Neuronal stem cell (in vitro differentiated cells): ENCODE data around the gene SLC25A30.

Experiments
- DNase-seq: peaks from one replicate; pipeline ENCODE4 v3.0.0-alpha.2; 2013; ENCODE audit warnings: low spot score
- H2AFZ ChIP-seq: one replicate; pipeline ENCODE4 v1.6.1; 2013; ENCODE audit warnings: mild to moderate bottlenecking, low read length, inconsistent platforms
- H2AK5ac ChIP-seq: 2 replicates; pipeline ENCODE4 v1.6.1; 2013; ENCODE audit warnings: low read depth, mild to moderate bottlenecking, inconsistent platforms, low read length, moderate library complexity, mixed read lengths
- H2BK120ac ChIP-seq: 2 replicates; pipeline ENCODE4 v1.6.1; 2013; ENCODE audit warnings: low read depth, mild to moderate bottlenecking, inconsistent platforms, low read length, moderate library complexity, mixed read lengths
- H2BK12ac ChIP-seq: one replicate; pipeline ENCODE4 v1.6.1; 2013; ENCODE audit warnings: low read length, inconsistent platforms
- H2BK15ac ChIP-seq: 2 replicates; pipeline ENCODE4 v1.6.1; 2013; ENCODE audit warnings: mild to moderate bottlenecking, low read length, inconsistent platforms, mixed read lengths
- H2BK5ac ChIP-seq: one replicate; pipeline ENCODE4 v1.6.1; 2013; ENCODE audit warnings: inconsistent platforms, mild to moderate bottlenecking, low read length, moderate library complexity
- H3K14ac ChIP-seq: one replicate; pipeline ENCODE4 v1.6.1; 2013; ENCODE audit warnings: low read length, inconsistent platforms
- H3K18ac ChIP-seq: 2 replicates; pipeline ENCODE4 v1.6.1; 2013; ENCODE audit warnings: low read length, inconsistent platforms
- H3K23ac ChIP-seq: 2 replicates; pipeline ENCODE4 v1.6.1; 2013; ENCODE audit warnings: low read depth, mild to moderate bottlenecking, mixed read lengths, low read length, inconsistent platforms; ENCODE audit not compliant: poor library complexity
- H3K27ac ChIP-seq: replicated peaks from 3 replicates; pipeline ENCODE4 v1.5.1; 2013; ENCODE audit warnings: low read length, inconsistent platforms
- H3K27me3 ChIP-seq, 3 experiments: 2 replicates each; pipeline ENCODE4 v1.6.1; 2013; ENCODE audit warnings: low read length in 3 of 3, mild to moderate bottlenecking in 2 of 3, inconsistent platforms in 1 of 3, low read depth in 1 of 3, mixed read lengths in 1 of 3, moderate library complexity in 1 of 3; ENCODE audit not compliant: control insufficient read depth in 3 of 3, insufficient read depth in 3 of 3
- H3K36me3 ChIP-seq, 2 donors: replicated peaks in 1 of 2; 2 replicates each; pipeline ENCODE4 v1.6.1; 2013; ENCODE audit warnings: low read length in 2 of 2; ENCODE audit not compliant: control insufficient read depth in 2 of 2, insufficient read depth in 2 of 2
- H3K4ac ChIP-seq: 2 replicates; pipeline ENCODE4 v1.6.1; 2013; ENCODE audit warnings: inconsistent platforms, mild to moderate bottlenecking, low read length, moderate library complexity
- H3K4me1 ChIP-seq, 2 donors: 1 replicate in 1 of 2; 2 replicates in 1 of 2; pipeline ENCODE4 v1.6.1; 2013; ENCODE audit warnings: low read length in 2 of 2, low read depth in 1 of 2; ENCODE audit not compliant: control insufficient read depth in 2 of 2, insufficient read depth in 1 of 2
- H3K4me2 ChIP-seq: one replicate; pipeline ENCODE4 v1.6.1; 2013; ENCODE audit warnings: mild to moderate bottlenecking, low read length, inconsistent platforms; ENCODE audit not compliant: insufficient read depth, poor library complexity, severe bottlenecking
- H3K4me3 ChIP-seq, 2 donors: 2 replicates each; pipeline ENCODE4 v1.5.1; 2013; ENCODE audit warnings: low read length in 2 of 2, mild to moderate bottlenecking in 2 of 2, inconsistent platforms in 1 of 2, moderate library complexity in 1 of 2
- H3K79me1 ChIP-seq: one replicate; pipeline ENCODE4 v1.6.1; 2013; ENCODE audit warnings: low read depth, mild to moderate bottlenecking, inconsistent platforms, low read length, moderate library complexity
- H3K9ac ChIP-seq: one replicate; pipeline ENCODE4 v1.6.1; 2013; ENCODE audit warnings: mild to moderate bottlenecking, low read depth, low read length, inconsistent platforms; ENCODE audit not compliant: poor library complexity
- H3K9me3 ChIP-seq, 2 donors: replicated peaks in 1 of 2; 2 replicates each; pipeline versions ENCODE3 to v1.6.1; 2013; ENCODE audit warnings: low read length in 2 of 2, mild to moderate bottlenecking in 2 of 2, inconsistent platforms in 1 of 2, low read depth in 1 of 2, mixed read lengths in 1 of 2, moderate library complexity in 1 of 2; ENCODE audit not compliant: control insufficient read depth in 2 of 2, insufficient read depth in 1 of 2
- H4K8ac ChIP-seq: one replicate; pipeline ENCODE4 v1.6.1; 2013; ENCODE audit warnings: low read depth, mild to moderate bottlenecking, inconsistent platforms, low read length, moderate library complexity
- H4K91ac ChIP-seq: one replicate; pipeline ENCODE4 v1.6.1; 2013; ENCODE audit warnings: low read length, low read depth, mild to moderate bottlenecking, inconsistent platforms; ENCODE audit not compliant: poor library complexity
- WGBS, 2 donors: extraction: QIAGEN DNeasy Blood & Tissue Kit; methylation state at CpG; one replicate each; pipeline ENCODE4 v1.1.7; 2013; ENCODE audit warnings: missing lambda C conversion rate in 2 of 2, mixed read lengths in 1 of 2; ENCODE audit not compliant: insufficient read length in 2 of 2, insufficient replicate concordance in 1 of 2; ENCODE audit errors: extremely low coverage in 2 of 2; 5-methylcytosine and 5-hydroxymethylcytosine counted together

The SLC25A30 gene

GRCh38 chr13:45410001-45410400, 8.2 kb downstream of the SLC25A30 start:
- Histone ChIP-seq H2BK120ac (no peak overlapping the region), H3K4me1 (no peaks in the 10 kb centered on the region), H3K23ac (no peak overlapping the region), H2BK15ac (no peak overlapping the region), H3K18ac (no peak overlapping the region), H3K9me3 (no peaks in the 10 kb centered on the region), H3K27ac (no peak overlapping the region), H3K14ac (no peak overlapping the region), H3K4me3 (no peak overlapping the region), H3K4me2 (no peak overlapping the region), H3K4ac (no peak overlapping the region), H3K36me3 (peaks cover 6 to 45% of the 10 kb centered on the region in 2 donors), H3K9ac (no peak overlapping the region), H4K91ac (no peak overlapping the region), H2AK5ac (no peak overlapping the region), H2AFZ (no peak overlapping the region), H3K27me3 (no peaks in the 10 kb centered on the region), H4K8ac (no peak overlapping the region), H2BK12ac (no peak overlapping the region), H3K79me1 (no peaks in the 10 kb centered on the region), H2BK5ac (no peak overlapping the region)
- no peak for DNase-seq
- WGBS, 2 donors = no CpG with 5 or more reads among the region's 2 CpGs

GRCh38 chr13:45406421-45406820, 11.8 kb downstream of the SLC25A30 start:
- no peak overlapping the region for H4K91ac ChIP-seq
- H3K9ac ChIP-seq = no peak overlapping the region
- H3K4me3 ChIP-seq = no peak overlapping the region
- H3K4me1 ChIP-seq = no peaks in the 10 kb centered on the region
- no peak overlapping the region for H3K23ac ChIP-seq
- H3K27ac ChIP-seq = no peak overlapping the region
- H2AK5ac ChIP-seq = no peak overlapping the region
- H3K18ac ChIP-seq = no peak overlapping the region
- no peak overlapping the region for H2BK5ac ChIP-seq
- no peak overlapping the region for H3K4me2 ChIP-seq
- H2BK12ac ChIP-seq = no peak overlapping the region
- no peak overlapping the region for H3K14ac ChIP-seq
- H2AFZ ChIP-seq = no peak overlapping the region
- H3K4ac ChIP-seq = no peak overlapping the region
- no peak overlapping the region for H2BK15ac ChIP-seq
- no CpG with 5 or more reads among the region's 3 CpGs for WGBS, 2 donors
- no peaks in the 10 kb centered on the region for H3K9me3 ChIP-seq
- no peaks in the 10 kb centered on the region for H3K27me3 ChIP-seq
- no peak overlapping the region for H4K8ac ChIP-seq
- peaks cover 6 to 62% of the 10 kb centered on the region in 2 donors for H3K36me3 ChIP-seq
- H2BK120ac ChIP-seq = no peak overlapping the region
- H3K79me1 ChIP-seq = no peaks in the 10 kb centered on the region
- no peak for DNase-seq

GRCh38 chr13:45403081-45403480, 15.1 kb downstream of the SLC25A30 start:
- no peak overlapping the region for H2BK120ac ChIP-seq
- H3K4ac ChIP-seq = no peak overlapping the region
- H2BK12ac ChIP-seq = no peak overlapping the region
- H3K79me1 ChIP-seq = no peaks in the 10 kb centered on the region
- no peak overlapping the region for H3K4me2 ChIP-seq
- no peaks in the 10 kb centered on the region for H3K27me3 ChIP-seq
- H2AFZ ChIP-seq = no peak overlapping the region
- no peak overlapping the region for H4K91ac ChIP-seq
- no peak overlapping the region for H3K14ac ChIP-seq
- H3K4me1 ChIP-seq = no peaks in the 10 kb centered on the region
- WGBS, 2 donors = no CpG with 5 or more reads among the region's 3 CpGs
- no peak overlapping the region for H2AK5ac ChIP-seq
- no peaks in the 10 kb centered on the region for H3K9me3 ChIP-seq
- H4K8ac ChIP-seq = no peak overlapping the region
- H3K23ac ChIP-seq = no peak overlapping the region
- no peak overlapping the region for H2BK5ac ChIP-seq
- no peak overlapping the region for H3K4me3 ChIP-seq
- no peak overlapping the region for H2BK15ac ChIP-seq
- no peak overlapping the region for H3K9ac ChIP-seq
- no peak overlapping the region for H3K18ac ChIP-seq
- DNase-seq = no peak
- H3K36me3 ChIP-seq = peaks cover 6 to 64% of the 10 kb centered on the region in 2 donors
- H3K27ac ChIP-seq = no peak overlapping the region

- no peak overlapping the region for H2BK120ac ChIP-seq
- H3K18ac ChIP-seq = no peak overlapping the region
- H3K9ac ChIP-seq = no peak overlapping the region
- H2BK12ac ChIP-seq = no peak overlapping the region
- no peak overlapping the region for H2BK5ac ChIP-seq
- no peak overlapping the region for H3K27ac ChIP-seq
- WGBS, 2 donors = no CpG with 5 or more reads among the region's 3 CpGs
- no peak overlapping the region for H2BK15ac ChIP-seq
- no peak overlapping the region for H3K4me3 ChIP-seq
- no peak overlapping the region for H4K91ac ChIP-seq
- no peak overlapping the region for H2AFZ ChIP-seq
- DNase-seq = no peak
- no peaks in the 10 kb centered on the region for H3K79me1 ChIP-seq
- peaks cover 6 to 64% of the 10 kb centered on the region in 2 donors for H3K36me3 ChIP-seq
- no peak overlapping the region for H3K4ac ChIP-seq
- no peak overlapping the region for H3K23ac ChIP-seq
- H3K27me3 ChIP-seq = no peaks in the 10 kb centered on the region
- H2AK5ac ChIP-seq = no peak overlapping the region
- H3K9me3 ChIP-seq = no peaks in the 10 kb centered on the region
- H4K8ac ChIP-seq = no peak overlapping the region
- no peak overlapping the region for H3K4me2 ChIP-seq
- H3K14ac ChIP-seq = no peak overlapping the region
- H3K4me1 ChIP-seq = no peaks in the 10 kb centered on the region
Measured at GRCh38 chr13:45402641-45403040, 15.5 kb downstream of the SLC25A30 start.
